ENCODE data around the gene SCGN. TPM values are rescaled to one million over a fixed set of nuclear protein-coding genes. Genes with fewer than 3 reads are reported as not detected.

Gene SCGN
- total RNA-seq, 1 donor: not detected

- no peak for TF ChIP-seq CTCF (IDR thresholded peaks at IDR 0.05; ENCODE audit: insufficient read depth, low read length)
- H3K4me3 ChIP-seq (ENCODE audit: low read depth, low read length): no peak overlapping the region
- DNase-seq (ENCODE audit: low read depth): no peak
These were observed 34.8 kb downstream of the SCGN start for GRCh38 chr6:25686856-25687255.

- no peak for TF ChIP-seq CTCF (IDR thresholded peaks at IDR 0.05; ENCODE audit: insufficient read depth, low read length)
- no peak overlapping the region for H3K4me3 ChIP-seq (ENCODE audit: low read depth, low read length)
- no peak for DNase-seq (ENCODE audit: low read depth)
These were observed 38.0 kb downstream of the SCGN start for GRCh38 chr6:25689966-25690365.

- DNase-seq (ENCODE audit: low read depth): no peak
- no peak for TF ChIP-seq CTCF (IDR thresholded peaks at IDR 0.05; ENCODE audit: insufficient read depth, low read length)
- no peak overlapping the region for H3K4me3 ChIP-seq (ENCODE audit: low read depth, low read length)
These were observed 39.9 kb downstream of the SCGN start for GRCh38 chr6:25691894-25692293.

- H3K4me3 ChIP-seq (ENCODE audit: low read depth, low read length): no peak overlapping the region
- no peak for TF ChIP-seq CTCF (IDR thresholded peaks at IDR 0.05; ENCODE audit: insufficient read depth, low read length)
- no peak for DNase-seq (ENCODE audit: low read depth)
These were observed 40.5 kb downstream of the SCGN start for GRCh38 chr6:25692472-25692871.

GRCh38 chr6:25694366-25694765 lies 42.4 kb downstream of the SCGN start:
- no peak for DNase-seq (ENCODE audit: low read depth)
- no peak for TF ChIP-seq CTCF (IDR thresholded peaks at IDR 0.05; ENCODE audit: insufficient read depth, low read length)
- H3K4me3 ChIP-seq (ENCODE audit: low read depth, low read length): no peak overlapping the region

- no peak for TF ChIP-seq CTCF (IDR thresholded peaks at IDR 0.05; ENCODE audit: insufficient read depth, low read length)
- H3K4me3 ChIP-seq (ENCODE audit: low read depth, low read length): no peak overlapping the region
- no peak for DNase-seq (ENCODE audit: low read depth)
These were observed 43.7 kb downstream of the SCGN start for GRCh38 chr6:25695671-25696070.

- H3K4me3 ChIP-seq (ENCODE audit: low read depth, low read length): no peak overlapping the region
- TF ChIP-seq CTCF (IDR thresholded peaks at IDR 0.05; ENCODE audit: insufficient read depth, low read length): no peak
- no peak for DNase-seq (ENCODE audit: low read depth)
These were observed 45.7 kb downstream of the SCGN start for GRCh38 chr6:25697537-25698340.
